T-helper 2 cell (primary cell): ENCODE measurements around the gene LY6G6F.
A peak's percentile ranks its signal among the peaks of the same experiment; 100 is the strongest.

Experiments used
- DNase-seq, 5 experiments: peaks; one replicate each; pipeline versions ENCODE4 v3.0.0 to v3.0.0-alpha.2; 2012 to 2022
- total RNA-seq, 2 donors: gene quantifications; one replicate each; lab custom pipeline; 2026; lab: John Stamatoyannopoulos, UW

LY6G6F gene
- 0 reads per million in 2 donors for total RNA-seq

- DNase-seq, result no peak
These were observed at the start of gene LY6G6F for GRCh38 chr6:31706599-31706998. Gene LY6G6F, plus strand, starts transcription at chr6:31706866. Its CDS starts 41 bp downstream, at chr6:31706907.

GRCh38 chr6:31657406-31658157 is 49.1 kb upstream of the LY6G6F start:
- DNase-seq, result peak in 1 of 5 experiments; percentile 65

GRCh38 chr6:31658158-31658688 is 48.4 kb upstream of the LY6G6F start:
- DNase-seq, result no peak

- no peak for DNase-seq
These were observed 47.5 kb upstream of the LY6G6F start for GRCh38 chr6:31658983-31659648.

- DNase-seq, result peak in 1 of 5 experiments; percentile 61
These were observed 46.9 kb upstream of the LY6G6F start for GRCh38 chr6:31659649-31660380.

- peak; percentile 46 to 84 (median 66) for DNase-seq
These were observed 46.0 kb upstream of the LY6G6F start, which contains the start of gene C6orf47 for GRCh38 chr6:31660381-31661261. Gene C6orf47, minus strand, starts transcription at chr6:31660778. Its CDS starts 831 bp downstream, at chr6:31659947.

GRCh38 chr6:31661262-31662123 is 45.2 kb upstream of the LY6G6F start:
- DNase-seq, result no peak

GRCh38 chr6:31662124-31662723 is 44.4 kb upstream of the LY6G6F start:
- DNase-seq, result no peak

GRCh38 chr6:31663126-31663960 is 43.3 kb upstream of the LY6G6F start:
- no peak for DNase-seq

GRCh38 chr6:31663961-31664789 is 42.5 kb upstream of the LY6G6F start:
- peak in 1 of 5 experiments; percentile 26 for DNase-seq

- peak; percentile 73 to 97 (median 86) for DNase-seq
These were observed 41.7 kb upstream of the LY6G6F start, which contains the start of gene GPANK1 for GRCh38 chr6:31664790-31665500. Gene GPANK1, minus strand, starts transcription at chr6:31664997. Its CDS starts 519 bp downstream, at chr6:31664478.

- DNase-seq, result peak; percentile 94 to 99 (median 98)
These were observed 40.9 kb upstream of the LY6G6F start, which contains the start of gene CSNK2B for GRCh38 chr6:31665501-31666336. Gene CSNK2B, plus strand, starts transcription at chr6:31666080. Its CDS starts 752 bp downstream, at chr6:31666832.

GRCh38 chr6:31666337-31666965 is 40.2 kb upstream of the LY6G6F start:
- no peak for DNase-seq

GRCh38 chr6:31669676-31670075 is 37.0 kb upstream of the LY6G6F start, which contains the start of gene LY6G5B:
Gene LY6G5B, plus strand, starts transcription at chr6:31669976. Its CDS starts 975 bp downstream, at chr6:31670951.
- DNase-seq, result no peak

- no peak for DNase-seq
These were observed 30.3 kb upstream of the LY6G6F start for GRCh38 chr6:31676322-31676903.

- no peak for DNase-seq
These were observed 29.8 kb upstream of the LY6G6F start for GRCh38 chr6:31676904-31677303.
